Loucy (cell line): ENCODE data around the gene KRT80.

ENCODE experiments used
- EZH2phosphoT487 ChIP-seq: fragments of 200-600 bp; IDR thresholded peaks from 2 replicates; pipeline ENCODE4 v1.6.1; 2018; ENCODE audit warnings: antibody characterized with exemption, mild to moderate bottlenecking, moderate library complexity, borderline replicate concordance
- TF ChIP-seq, protein P1 (sequence below): fragments of 200-600 bp; sonication (generic); conservative IDR thresholded peaks from 2 replicates; pipeline ENCODE4 v1.5.1; 2014; ENCODE audit warnings: mild to moderate bottlenecking, antibody characterized with exemption, low read length

- TF ChIP-seq, protein P1, sequence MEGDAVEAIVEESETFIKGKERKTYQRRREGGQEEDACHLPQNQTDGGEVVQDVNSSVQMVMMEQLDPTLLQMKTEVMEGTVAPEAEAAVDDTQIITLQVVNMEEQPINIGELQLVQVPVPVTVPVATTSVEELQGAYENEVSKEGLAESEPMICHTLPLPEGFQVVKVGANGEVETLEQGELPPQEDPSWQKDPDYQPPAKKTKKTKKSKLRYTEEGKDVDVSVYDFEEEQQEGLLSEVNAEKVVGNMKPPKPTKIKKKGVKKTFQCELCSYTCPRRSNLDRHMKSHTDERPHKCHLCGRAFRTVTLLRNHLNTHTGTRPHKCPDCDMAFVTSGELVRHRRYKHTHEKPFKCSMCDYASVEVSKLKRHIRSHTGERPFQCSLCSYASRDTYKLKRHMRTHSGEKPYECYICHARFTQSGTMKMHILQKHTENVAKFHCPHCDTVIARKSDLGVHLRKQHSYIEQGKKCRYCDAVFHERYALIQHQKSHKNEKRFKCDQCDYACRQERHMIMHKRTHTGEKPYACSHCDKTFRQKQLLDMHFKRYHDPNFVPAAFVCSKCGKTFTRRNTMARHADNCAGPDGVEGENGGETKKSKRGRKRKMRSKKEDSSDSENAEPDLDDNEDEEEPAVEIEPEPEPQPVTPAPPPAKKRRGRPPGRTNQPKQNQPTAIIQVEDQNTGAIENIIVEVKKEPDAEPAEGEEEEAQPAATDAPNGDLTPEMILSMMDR, result no peak
- no peak for TF ChIP-seq EZH2phosphoT487
These were observed 65.7 kb downstream of the KRT80 start for GRCh38 chr12:52126050-52126604.
